Epithelial cell of proximal tubule (primary cell): ENCODE measurements around the gene ZNF275. TPM values are rescaled to one million over a fixed set of nuclear protein-coding genes. Genes with fewer than 3 reads are reported as not detected.
"Not testable (repeated sequence)": the region's sequence is repeated elsewhere in the genome, so short reads cannot be mapped to it uniquely, and the experiment has no call there.

Source experiments
- DNase-seq: peaks from one replicate; pipeline ENCODE4 v3.0.0-alpha.2; 2011; ENCODE audit warnings: low read depth
- H3K4me3 ChIP-seq: 2 replicates; pipeline ENCODE4 v1.5.1; 2011; ENCODE audit warnings: low read depth, mild to moderate bottlenecking, low read length
- CTCF ChIP-seq: conservative IDR thresholded peaks from 2 replicates; pipeline ENCODE4 v1.5.1; 2012; ENCODE audit warnings: low read depth, mild to moderate bottlenecking, low read length
- total RNA-seq: library from RNA; depleted of rRNA; stranded (reverse); fragments of >200 nt; gene quantifications from 2 replicates; pipeline ENCODE4 v1.2.3, GENCODE V29; 2015

ZNF275 gene
- total RNA-seq, 1 donor from 2014 or later: 4.8 TPM

GRCh38 chrX:153312041-153312440 is 21.9 kb upstream of the ZNF275 start:
- H3K4me3 ChIP-seq: no peak overlapping the region
- TF ChIP-seq CTCF: no peak
- DNase-seq: no peak

GRCh38 chrX:153312842-153313241 is 21.1 kb upstream of the ZNF275 start:
- no peak for TF ChIP-seq CTCF
- DNase-seq: no peak

GRCh38 chrX:153317306-153317705 is 16.6 kb upstream of the ZNF275 start:
- TF ChIP-seq CTCF: no peak
- DNase-seq: no peak

More at GRCh38 chrX:153312842-153313241, 21.1 kb upstream of the ZNF275 start:
- H3K4me3 ChIP-seq: no peak overlapping the region

GRCh38 chrX:153317996-153318722 is 15.8 kb upstream of the ZNF275 start:
- no peak overlapping the region for H3K4me3 ChIP-seq
- no peak for TF ChIP-seq CTCF
- no peak for DNase-seq

More at GRCh38 chrX:153317306-153317705, 16.6 kb upstream of the ZNF275 start:
- no peak overlapping the region for H3K4me3 ChIP-seq

- H3K4me3 ChIP-seq: no peak overlapping the region
- no peak for TF ChIP-seq CTCF
- DNase-seq: no peak
These were observed 15.1 kb upstream of the ZNF275 start for GRCh38 chrX:153318811-153319210.

- DNase-seq: no peak
- no peak for TF ChIP-seq CTCF
- no peak overlapping the region for H3K4me3 ChIP-seq
These were observed 14.5 kb upstream of the ZNF275 start for GRCh38 chrX:153319295-153320046.

- H3K4me3 ChIP-seq, DNase-seq: not testable (repeated sequence)
These were observed 13.9 kb upstream of the ZNF275 start for GRCh38 chrX:153320047-153320443.
